ENCODE measurements around the gene KLHDC2.
"Not testable (repeated sequence)": the region's sequence is repeated elsewhere in the genome, so short reads cannot be mapped to it uniquely, and the experiment has no call there.

The KLHDC2 gene, protein sequence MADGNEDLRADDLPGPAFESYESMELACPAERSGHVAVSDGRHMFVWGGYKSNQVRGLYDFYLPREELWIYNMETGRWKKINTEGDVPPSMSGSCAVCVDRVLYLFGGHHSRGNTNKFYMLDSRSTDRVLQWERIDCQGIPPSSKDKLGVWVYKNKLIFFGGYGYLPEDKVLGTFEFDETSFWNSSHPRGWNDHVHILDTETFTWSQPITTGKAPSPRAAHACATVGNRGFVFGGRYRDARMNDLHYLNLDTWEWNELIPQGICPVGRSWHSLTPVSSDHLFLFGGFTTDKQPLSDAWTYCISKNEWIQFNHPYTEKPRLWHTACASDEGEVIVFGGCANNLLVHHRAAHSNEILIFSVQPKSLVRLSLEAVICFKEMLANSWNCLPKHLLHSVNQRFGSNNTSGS

DNA sequence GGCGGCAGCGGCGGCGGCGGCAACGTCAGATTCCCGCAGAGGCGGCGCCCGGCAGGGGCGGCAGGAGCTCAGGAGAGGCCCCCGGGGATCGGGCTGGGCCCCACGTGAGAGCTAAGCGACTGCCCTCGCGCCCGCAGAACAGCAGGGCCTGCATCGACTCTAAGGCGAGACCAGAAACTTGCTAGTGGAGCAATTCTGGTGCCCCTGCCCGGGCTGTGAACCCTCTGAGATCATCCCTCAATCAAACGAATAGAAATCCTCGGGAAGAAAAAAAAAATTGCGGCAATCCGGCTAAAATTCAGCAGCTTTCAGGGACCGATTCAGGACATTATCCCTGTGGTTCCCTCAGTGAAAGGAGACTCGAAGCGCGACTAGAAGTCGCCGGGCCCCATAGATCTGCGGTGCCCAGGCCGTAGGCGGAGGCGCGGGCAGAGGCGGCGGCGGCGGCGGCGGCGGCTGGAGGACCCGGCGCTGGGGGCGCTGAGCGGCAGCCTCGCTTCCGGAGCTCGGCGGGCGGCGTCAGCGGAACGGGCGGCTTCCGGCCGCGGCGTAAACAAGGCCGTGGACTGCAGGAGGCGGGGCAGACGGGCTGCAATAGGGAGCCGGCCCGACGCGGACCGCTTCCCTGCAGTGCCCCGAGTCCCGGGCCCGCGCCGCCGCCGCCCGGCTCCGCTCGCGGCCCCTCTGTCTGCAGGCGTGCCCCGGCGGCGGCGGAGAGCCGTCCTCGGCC, at the start of gene KLHDC2:
Gene KLHDC2 (plus strand): TSS at position 583 of the 730 bp plus-strand sequence. CDS start 316 bp downstream, outside the sequence.
- DNase-seq, result peak; percentile 96

DNA sequence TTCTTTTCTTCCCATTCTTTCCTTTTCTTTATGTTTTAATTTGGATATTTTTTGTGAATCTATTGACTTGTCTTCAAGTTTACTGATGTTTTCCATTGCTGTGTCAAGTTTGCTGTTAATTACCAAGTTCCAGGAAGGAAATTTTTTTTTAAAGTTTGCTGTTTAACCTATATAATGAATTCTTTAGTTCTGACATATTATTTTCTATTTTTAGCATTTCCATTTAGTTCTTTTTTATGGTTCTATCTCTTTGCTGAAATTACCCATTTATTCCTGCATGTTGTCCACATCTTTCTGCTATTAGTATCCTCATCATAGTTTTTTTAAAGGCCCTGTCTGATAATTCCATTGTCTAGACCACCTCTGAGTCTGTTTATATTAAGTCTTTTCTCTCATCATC, 47.2 kb upstream of the KLHDC2 start:
- DNase-seq, result no peak

- DNase-seq, result not testable (repeated sequence)
These were observed 46.1 kb upstream of the KLHDC2 start for GRCh38 chr14:49721733-49722435.

DNA sequence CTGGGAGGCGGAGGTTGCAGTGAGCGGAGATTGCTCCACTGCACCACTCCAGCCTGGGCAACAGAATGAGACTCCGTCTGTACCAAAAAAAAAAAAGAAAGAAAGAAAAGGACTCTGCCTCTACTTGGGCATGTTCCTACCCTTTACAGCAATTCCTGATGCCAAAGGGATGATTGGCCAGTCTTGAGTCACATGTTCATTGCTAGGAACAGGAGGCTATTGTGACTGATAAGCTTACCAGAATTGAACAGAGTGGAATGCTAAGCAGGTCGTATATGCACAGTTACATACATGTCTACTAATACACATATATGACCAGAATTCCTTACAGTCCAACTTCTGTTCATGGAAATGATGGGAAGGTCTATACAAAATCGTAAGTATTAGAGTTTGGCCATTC, 40.8 kb upstream of the KLHDC2 start:
- no peak for DNase-seq

- DNase-seq, result no peak
These were observed 35.1 kb upstream of the KLHDC2 start for GRCh38 chr14:49732896-49733295.

- DNase-seq, result peak; percentile 65
These were observed 34.1 kb upstream of the KLHDC2 start for GRCh38 chr14:49733836-49734235.

- not testable (repeated sequence) for DNase-seq
These were observed 32.3 kb upstream of the KLHDC2 start for GRCh38 chr14:49735669-49736068.

GRCh38 chr14:49745191-49745590, 22.8 kb upstream of the KLHDC2 start:
- no peak for DNase-seq

DNA sequence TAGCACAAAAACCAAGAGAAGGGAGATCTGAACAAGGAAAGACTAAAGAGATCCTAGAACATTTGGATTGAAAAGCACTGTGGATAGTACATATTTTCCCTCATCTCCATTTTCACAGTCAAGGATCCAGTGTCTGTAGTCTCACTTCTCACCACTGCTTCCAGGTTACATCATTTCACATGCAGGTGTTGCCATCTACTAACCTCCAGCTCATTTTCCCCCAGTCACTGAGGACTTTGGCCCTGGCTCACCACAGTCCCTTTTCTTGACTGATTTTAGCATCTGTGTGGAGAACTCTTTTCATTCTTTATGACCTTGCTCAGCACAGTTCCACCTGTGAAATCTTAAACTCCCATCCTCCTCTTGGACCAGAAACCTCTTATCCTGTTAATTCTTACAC, 21.5 kb upstream of the KLHDC2 start:
- not testable (repeated sequence) for DNase-seq

DNA sequence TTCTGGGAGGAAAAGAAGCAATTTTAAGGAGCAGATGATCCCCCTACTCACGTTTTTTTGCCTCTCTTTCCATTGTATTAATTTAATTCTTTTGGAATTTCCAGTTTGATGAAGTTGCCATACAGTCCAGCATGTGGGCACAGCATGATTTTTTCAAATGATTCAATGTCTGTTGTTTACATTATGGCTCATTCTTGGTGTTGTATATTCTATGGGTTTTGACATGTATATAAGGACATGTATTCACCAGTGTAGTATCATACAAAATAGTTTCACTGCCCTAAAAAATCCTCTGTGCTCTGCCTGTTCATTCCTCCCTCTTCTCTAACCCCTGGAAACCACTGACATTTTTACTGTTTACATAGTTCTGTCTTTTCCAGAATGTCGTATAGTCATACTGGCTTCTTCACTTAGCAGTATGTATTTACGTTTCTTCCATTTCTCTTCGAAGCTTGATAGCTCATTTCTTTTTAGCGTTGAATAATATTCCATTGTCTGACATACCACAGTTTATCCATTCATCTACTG, 13.3 kb upstream of the KLHDC2 start:
- no peak for DNase-seq

DNA sequence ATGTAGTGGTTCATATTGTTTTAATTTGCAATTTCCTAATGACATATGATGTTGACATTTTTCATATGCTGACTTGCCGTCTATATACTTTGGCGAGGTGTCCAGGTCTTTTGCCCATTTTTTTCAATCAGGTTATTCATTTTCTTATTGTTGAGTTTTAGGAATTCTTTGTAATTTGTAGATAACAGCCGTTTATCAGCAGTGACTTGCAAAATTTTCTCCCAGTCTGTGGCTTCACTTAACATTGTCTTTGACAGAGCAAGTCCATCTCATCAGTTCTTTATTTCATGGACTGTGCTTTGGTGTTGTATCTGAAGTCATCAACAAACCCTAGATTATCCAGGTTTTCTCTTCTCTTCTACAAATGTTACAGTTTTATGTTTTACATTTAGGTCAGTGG, 12.6 kb upstream of the KLHDC2 start:
- peak; percentile 32 for DNase-seq

- no peak for DNase-seq
These were observed 6.0 kb upstream of the KLHDC2 start for GRCh38 chr14:49761839-49762551.

- no peak for DNase-seq
These were observed 1.1 kb upstream of the KLHDC2 start for GRCh38 chr14:49766839-49767238.

DNA sequence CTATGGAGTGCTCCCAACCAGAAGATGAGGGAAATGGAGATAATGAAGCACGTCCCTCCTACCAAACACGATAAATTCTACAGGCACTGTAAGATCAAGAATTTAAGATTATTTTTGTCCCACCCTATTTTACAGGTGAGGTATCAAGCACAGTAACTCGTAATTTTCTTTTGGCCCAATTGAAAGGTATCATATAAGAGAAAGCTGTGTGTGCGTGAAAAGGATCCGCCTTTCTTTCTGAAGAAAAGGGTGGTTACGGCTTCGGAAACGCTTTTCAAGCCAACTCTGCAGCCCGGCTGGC, 733 bp upstream of the KLHDC2 start:
- no peak for DNase-seq

- DNase-seq, result peak; percentile 83
These were observed 558 bp downstream of the KLHDC2 start for GRCh38 chr14:49768301-49769121.

- peak; percentile 44 for DNase-seq
These were observed 1.2 kb downstream of the KLHDC2 start for GRCh38 chr14:49769171-49769570.

DNA sequence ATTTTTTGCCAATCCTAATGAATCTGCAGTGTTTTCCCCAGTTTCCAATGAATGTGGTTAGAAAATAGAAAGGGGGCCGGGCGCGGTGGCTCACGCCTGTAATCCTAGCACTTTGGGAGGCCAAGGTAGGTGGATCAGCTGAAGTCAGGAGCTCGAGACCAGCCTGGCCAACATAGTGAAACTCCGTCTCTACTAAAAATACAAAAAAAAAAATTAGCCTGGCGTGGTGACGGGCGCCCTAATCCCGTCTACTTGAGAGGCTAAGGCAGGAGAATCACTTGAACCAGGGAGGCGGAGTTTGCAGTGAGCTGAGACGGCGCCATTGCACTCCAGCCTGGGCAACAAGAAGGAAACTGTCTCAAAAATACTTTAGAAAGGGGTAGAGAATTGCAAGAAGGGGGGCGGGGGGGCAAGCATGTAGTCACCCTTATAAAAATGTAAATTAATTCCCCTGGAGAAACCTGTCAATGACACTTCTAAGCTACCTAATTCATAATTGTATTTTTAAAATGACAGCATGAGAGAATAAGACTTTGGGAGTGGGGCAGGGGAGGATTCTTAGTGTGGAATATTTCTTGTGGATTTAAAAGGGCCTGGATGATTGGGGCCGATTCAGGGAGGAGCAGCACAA, 1.7 kb downstream of the KLHDC2 start:
- no peak for DNase-seq

DNA sequence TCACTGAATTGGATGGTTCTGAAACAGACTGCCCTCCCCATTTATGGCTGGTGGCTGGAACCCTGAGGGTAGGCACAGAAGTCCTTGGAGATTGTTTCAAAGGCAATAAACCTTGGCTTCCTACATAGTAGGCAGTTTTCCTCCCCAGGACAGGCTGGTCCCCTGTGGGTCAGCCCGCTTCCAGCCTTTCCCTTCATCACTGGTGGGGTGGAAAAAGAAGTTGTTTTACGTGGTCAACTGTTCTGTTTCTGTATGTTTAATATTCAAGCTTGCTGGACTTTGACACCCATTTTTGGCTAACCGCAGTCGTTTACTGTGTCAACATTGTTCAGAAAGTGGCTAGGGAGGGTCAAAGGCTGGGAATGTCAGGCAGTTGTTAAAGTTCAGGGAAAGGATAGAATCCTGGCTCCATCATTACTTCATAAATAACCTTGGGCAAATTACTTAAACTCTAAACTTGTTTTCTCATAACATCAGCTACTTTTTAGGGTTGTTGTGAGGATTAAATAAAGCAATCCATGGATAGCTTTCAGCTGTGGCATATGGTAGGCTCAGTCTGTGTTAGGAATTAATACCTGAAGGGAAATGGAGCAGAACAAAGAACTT, 2.4 kb downstream of the KLHDC2 start:
- no peak for DNase-seq

DNA sequence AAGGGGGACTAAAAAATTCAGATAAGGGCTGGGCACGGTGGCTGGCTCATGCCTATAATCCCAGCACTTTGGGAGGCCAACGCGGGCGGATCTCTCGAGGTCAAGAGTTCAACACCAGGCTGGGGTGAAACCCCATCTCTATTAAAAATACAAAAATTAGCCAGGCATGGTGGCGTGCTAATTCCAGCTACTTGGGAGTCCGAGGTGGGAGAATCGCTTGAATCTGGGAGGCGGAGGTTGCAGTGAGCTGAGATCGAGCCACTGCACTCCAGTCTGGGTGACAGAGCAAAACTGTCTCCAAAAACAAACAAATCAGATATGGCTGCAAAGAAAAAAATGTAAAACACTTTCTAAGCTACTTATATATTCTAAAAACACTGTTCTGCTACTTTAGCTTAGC, 3.7 kb downstream of the KLHDC2 start:
- DNase-seq, result not testable (repeated sequence)

GRCh38 chr14:49774106-49774505, 6.2 kb downstream of the KLHDC2 start:
- DNase-seq, result no peak

DNA sequence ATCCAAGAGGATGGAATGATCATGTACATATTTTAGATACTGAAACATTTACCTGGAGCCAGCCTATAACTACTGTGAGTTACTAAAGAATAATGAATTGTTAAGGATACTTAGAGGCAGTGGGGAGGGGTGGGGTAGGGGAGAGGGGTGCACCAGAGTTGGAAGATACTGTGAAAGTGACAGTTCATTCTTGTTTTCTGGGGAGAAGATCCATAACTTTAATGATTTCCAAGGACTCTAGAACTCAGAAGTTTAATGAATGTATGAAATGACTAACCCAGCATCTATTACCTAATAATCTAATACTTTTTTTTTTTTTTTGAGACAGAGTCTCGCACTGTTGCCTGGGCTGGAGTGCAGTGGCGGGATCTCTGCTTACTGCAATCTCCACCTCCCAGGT, 10.5 kb downstream of the KLHDC2 start:
- no peak for DNase-seq
